ENCODE data around the gene MLX.
A peak's percentile ranks its signal among the peaks of the same experiment; 100 is the strongest.
"Not testable (repeated sequence)": the region's sequence is repeated elsewhere in the genome, so short reads cannot be mapped to it uniquely, and the experiment has no call there.

The MLX gene

DNA sequence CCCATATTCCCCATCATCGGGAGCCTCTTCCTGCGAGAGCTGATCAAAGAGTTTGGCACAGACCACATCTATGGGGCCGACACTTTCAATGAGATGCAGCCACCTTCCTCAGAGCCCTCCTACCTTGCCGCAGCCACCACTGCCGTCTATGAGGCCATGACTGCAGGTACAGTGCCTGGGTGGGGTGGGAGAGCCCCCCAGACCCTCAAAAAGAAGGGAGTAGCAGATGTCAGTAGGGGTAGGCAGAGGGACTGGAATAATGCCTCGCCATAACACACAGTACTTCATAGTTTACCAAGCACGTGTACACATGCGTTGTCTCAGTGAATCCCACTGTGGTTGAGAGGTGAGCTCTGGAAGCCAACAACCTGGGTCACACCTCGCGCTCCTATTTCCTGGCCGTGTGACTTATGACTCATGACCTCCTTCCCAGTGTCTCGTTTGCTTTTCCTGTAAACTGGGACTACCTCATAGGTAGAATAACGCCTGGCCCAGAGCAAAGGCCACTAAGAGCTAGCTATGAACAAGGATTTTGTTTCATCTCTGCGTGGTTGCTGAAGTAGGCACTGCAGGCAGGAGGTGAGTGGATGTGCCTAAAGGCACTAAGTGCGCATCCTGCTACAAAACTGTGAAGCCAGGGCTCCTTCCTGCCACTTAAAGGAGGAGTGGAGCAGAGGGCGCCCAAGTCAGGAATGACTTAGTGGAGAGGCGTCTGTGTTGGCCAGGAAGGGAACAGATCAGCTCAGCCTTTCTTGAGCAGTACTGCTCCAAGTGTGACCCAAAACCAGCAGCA is 25.7 kb upstream of the MLX start:
- Histone ChIP-seq H3K4me1 (ENCODE audit: insufficient read depth, low read length, poor library complexity, severe bottlenecking) (peaks cover 26% of the 10 kb centered on the region), H3K79me2 (ENCODE audit: insufficient read depth, low read length) (peaks cover 21% of the 10 kb centered on the region), H3K9me3 (ENCODE audit: insufficient read depth, low read depth, low read length) (no peaks in the 10 kb centered on the region), H3K27me3 (ENCODE audit: insufficient read depth, low read length, poor library complexity, severe bottlenecking) (no peaks in the 10 kb centered on the region), H2AFZ (ENCODE audit: low read length) (no peak overlapping the region), H4K20me1 (ENCODE audit: insufficient read depth, low read length, poor library complexity, severe bottlenecking) (peaks cover 8% of the 10 kb centered on the region), H3K9me2 (replicated peaks; ENCODE audit: low read depth, low read length) (no peaks in the 10 kb centered on the region), H3K36me3 (ENCODE audit: insufficient read depth, low read length) (no peaks in the 10 kb centered on the region; the same call in 1 of the 2 replicates), H3K9ac (ENCODE audit: low read depth, low read length, poor library complexity, severe bottlenecking) (peak overlapping the region; percentile 2), H3K4me2 (ENCODE audit: low read depth, low read length, poor library complexity, severe bottlenecking) (peak overlapping the region; percentile 46), H3F3A (ENCODE audit: low read depth) (no peaks in the 10 kb centered on the region), H3K4me3 (ENCODE audit: low read length, poor library complexity, severe bottlenecking) (no peak overlapping the region)
- TF ChIP-seq EZH2phosphoT487 (IDR thresholded peaks at IDR 0.05; ENCODE audit: borderline replicate concordance) = no peak
- TF ChIP-seq, protein P1, sequence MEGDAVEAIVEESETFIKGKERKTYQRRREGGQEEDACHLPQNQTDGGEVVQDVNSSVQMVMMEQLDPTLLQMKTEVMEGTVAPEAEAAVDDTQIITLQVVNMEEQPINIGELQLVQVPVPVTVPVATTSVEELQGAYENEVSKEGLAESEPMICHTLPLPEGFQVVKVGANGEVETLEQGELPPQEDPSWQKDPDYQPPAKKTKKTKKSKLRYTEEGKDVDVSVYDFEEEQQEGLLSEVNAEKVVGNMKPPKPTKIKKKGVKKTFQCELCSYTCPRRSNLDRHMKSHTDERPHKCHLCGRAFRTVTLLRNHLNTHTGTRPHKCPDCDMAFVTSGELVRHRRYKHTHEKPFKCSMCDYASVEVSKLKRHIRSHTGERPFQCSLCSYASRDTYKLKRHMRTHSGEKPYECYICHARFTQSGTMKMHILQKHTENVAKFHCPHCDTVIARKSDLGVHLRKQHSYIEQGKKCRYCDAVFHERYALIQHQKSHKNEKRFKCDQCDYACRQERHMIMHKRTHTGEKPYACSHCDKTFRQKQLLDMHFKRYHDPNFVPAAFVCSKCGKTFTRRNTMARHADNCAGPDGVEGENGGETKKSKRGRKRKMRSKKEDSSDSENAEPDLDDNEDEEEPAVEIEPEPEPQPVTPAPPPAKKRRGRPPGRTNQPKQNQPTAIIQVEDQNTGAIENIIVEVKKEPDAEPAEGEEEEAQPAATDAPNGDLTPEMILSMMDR (conservative IDR thresholded peaks at IDR 0.05; ENCODE audit: low read length) = no peak

DNA sequence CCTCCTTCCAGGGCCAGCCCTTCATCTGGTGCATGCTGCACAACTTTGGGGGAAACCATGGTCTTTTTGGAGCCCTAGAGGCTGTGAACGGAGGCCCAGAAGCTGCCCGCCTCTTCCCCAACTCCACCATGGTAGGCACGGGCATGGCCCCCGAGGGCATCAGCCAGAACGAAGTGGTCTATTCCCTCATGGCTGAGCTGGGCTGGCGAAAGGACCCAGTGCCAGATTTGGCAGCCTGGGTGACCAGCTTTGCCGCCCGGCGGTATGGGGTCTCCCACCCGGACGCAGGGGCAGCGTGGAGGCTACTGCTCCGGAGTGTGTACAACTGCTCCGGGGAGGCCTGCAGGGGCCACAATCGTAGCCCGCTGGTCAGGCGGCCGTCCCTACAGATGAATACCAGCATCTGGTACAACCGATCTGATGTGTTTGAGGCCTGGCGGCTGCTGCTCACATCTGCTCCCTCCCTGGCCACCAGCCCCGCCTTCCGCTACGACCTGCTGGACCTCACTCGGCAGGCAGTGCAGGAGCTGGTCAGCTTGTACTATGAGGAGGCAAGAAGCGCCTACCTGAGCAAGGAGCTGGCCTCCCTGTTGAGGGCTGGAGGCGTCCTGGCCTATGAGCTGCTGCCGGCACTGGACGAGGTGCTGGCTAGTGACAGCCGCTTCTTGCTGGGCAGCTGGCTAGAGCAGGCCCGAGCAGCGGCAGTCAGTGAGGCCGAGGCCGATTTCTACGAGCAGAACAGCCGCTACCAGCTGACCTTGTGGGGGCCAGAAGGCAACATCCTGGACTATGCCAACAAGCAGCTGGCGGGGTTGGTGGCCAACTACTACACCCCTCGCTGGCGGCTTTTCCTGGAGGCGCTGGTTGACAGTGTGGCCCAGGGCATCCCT is 23.5 kb upstream of the MLX start:
- H4K20me1 ChIP-seq (ENCODE audit: insufficient read depth, low read length, poor library complexity, severe bottlenecking) = no peaks in the 10 kb centered on the region
- no peaks in the 10 kb centered on the region; the same call in 1 of the 2 replicates for H3K36me3 ChIP-seq (ENCODE audit: insufficient read depth, low read length)

DNA sequence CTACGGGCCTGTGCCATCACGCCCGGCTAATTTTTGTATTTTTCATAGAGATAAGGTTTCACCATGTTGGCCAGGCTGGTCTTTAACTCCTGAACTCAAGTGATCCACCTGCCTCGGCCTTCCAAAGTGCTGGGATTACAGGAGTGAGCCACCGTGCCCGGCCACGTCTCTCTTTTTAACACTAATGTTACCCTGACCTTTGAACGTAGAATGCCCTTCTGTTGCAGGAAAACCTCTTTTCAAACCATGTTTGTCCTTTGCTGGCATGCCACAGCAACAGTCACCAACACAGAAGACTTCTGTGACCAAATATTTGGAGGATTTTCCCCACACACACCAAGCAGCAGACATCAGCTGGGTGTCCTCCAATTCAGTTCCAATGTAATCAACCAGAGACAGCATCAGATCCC is 22.0 kb upstream of the MLX start:
- Histone ChIP-seq H4K20me1 (ENCODE audit: insufficient read depth, low read length, poor library complexity, severe bottlenecking) (no peaks in the 10 kb centered on the region), H3K9me2 (replicated peaks; ENCODE audit: low read depth, low read length) (no peaks in the 10 kb centered on the region), H3K9ac (ENCODE audit: low read depth, low read length, poor library complexity, severe bottlenecking) (no peak overlapping the region), H2AFZ (ENCODE audit: low read length) (no peak overlapping the region), H3K4me3 (ENCODE audit: low read length, poor library complexity, severe bottlenecking) (no peak overlapping the region), H3K27me3 (ENCODE audit: insufficient read depth, low read length, poor library complexity, severe bottlenecking) (no peaks in the 10 kb centered on the region), H3F3A (ENCODE audit: low read depth) (no peaks in the 10 kb centered on the region), H3K4me2 (ENCODE audit: low read depth, low read length, poor library complexity, severe bottlenecking) (no peak overlapping the region), H3K36me3 (ENCODE audit: insufficient read depth, low read length) (no peaks in the 10 kb centered on the region; the same call in 1 of the 2 replicates), H3K4me1 (ENCODE audit: insufficient read depth, low read length, poor library complexity, severe bottlenecking) (peaks cover 10% of the 10 kb centered on the region), H3K79me2 (ENCODE audit: insufficient read depth, low read length) (no peaks in the 10 kb centered on the region), H3K9me3 (ENCODE audit: insufficient read depth, low read depth, low read length) (no peaks in the 10 kb centered on the region)
- TF ChIP-seq, protein P1 (conservative IDR thresholded peaks at IDR 0.05; ENCODE audit: low read length) = no peak
- TF ChIP-seq EZH2phosphoT487 (IDR thresholded peaks at IDR 0.05; ENCODE audit: borderline replicate concordance) = no peak

More for the DNA sequence above, 23.5 kb upstream of the MLX start:
- Histone ChIP-seq H3K9me2 (replicated peaks; ENCODE audit: low read depth, low read length) (no peaks in the 10 kb centered on the region), H3K27me3 (ENCODE audit: insufficient read depth, low read length, poor library complexity, severe bottlenecking) (no peaks in the 10 kb centered on the region), H3K4me2 (ENCODE audit: low read depth, low read length, poor library complexity, severe bottlenecking) (no peak overlapping the region), H3F3A (ENCODE audit: low read depth) (no peaks in the 10 kb centered on the region), H2AFZ (ENCODE audit: low read length) (no peak overlapping the region), H3K4me1 (ENCODE audit: insufficient read depth, low read length, poor library complexity, severe bottlenecking) (peaks cover 10% of the 10 kb centered on the region), H3K9ac (ENCODE audit: low read depth, low read length, poor library complexity, severe bottlenecking) (no peak overlapping the region), H3K9me3 (ENCODE audit: insufficient read depth, low read depth, low read length) (no peaks in the 10 kb centered on the region), H3K4me3 (ENCODE audit: low read length, poor library complexity, severe bottlenecking) (no peak overlapping the region), H3K79me2 (ENCODE audit: insufficient read depth, low read length) (peaks cover 3% of the 10 kb centered on the region; the same call in 1 of the 2 replicates)
- TF ChIP-seq, protein P1 (conservative IDR thresholded peaks at IDR 0.05; ENCODE audit: low read length) = no peak
- no peak for TF ChIP-seq EZH2phosphoT487 (IDR thresholded peaks at IDR 0.05; ENCODE audit: borderline replicate concordance)

DNA sequence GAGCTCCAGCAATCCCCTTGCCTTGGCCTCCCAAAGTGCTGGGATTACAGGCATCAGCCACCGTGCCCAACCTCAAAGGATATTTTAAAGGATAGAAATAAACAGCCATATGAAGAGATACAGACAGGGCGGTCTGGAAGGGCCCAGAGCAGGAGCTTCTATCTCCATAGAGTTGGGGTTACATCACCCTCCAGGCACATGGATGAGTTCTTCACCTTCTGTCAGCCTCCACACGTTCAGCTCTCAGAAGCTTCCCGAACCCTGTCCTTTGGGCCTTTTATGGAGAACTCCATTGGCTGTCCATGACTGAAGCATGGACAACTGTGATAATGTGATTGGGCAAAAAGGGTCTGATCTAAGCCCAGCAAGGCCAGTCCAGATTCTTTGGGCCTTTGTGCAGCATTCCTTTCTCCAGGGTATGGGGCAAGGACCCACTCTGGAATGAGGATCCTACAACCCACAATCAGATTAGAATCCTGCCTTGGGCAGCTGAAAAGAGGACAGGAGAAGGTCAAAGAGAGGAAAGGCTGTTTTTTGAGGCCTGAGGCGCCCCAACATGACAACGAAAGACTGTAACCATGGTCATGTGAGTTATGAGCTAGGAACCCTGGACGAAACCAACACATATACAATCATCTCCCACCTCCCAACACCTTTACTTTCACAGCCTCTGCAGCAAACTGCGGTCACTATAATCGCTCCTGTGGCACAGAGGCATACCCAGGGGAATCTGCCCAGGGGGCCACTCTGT is 21.0 kb upstream of the MLX start:
- not testable (repeated sequence) for H3K79me2 ChIP-seq (ENCODE audit: insufficient read depth, low read length); H3K4me1 ChIP-seq (ENCODE audit: insufficient read depth, low read length, poor library complexity, severe bottlenecking); H2AFZ ChIP-seq (ENCODE audit: low read length); H3K36me3 ChIP-seq (ENCODE audit: insufficient read depth, low read length); H3K9me2 ChIP-seq (replicated peaks; ENCODE audit: low read depth, low read length); H3F3A ChIP-seq (ENCODE audit: low read depth); H3K4me3 ChIP-seq (ENCODE audit: low read length, poor library complexity, severe bottlenecking); H3K4me2 ChIP-seq (ENCODE audit: low read depth, low read length, poor library complexity, severe bottlenecking); H3K27me3 ChIP-seq (ENCODE audit: insufficient read depth, low read length, poor library complexity, severe bottlenecking); H4K20me1 ChIP-seq (ENCODE audit: insufficient read depth, low read length, poor library complexity, severe bottlenecking); H3K9me3 ChIP-seq (ENCODE audit: insufficient read depth, low read depth, low read length); H3K9ac ChIP-seq (ENCODE audit: low read depth, low read length, poor library complexity, severe bottlenecking)
